ENCODE data around the gene DTNBP1. TPM values are rescaled to one million over a fixed set of nuclear protein-coding genes. Genes with fewer than 3 reads are reported as not detected.
A peak's percentile ranks its signal among the peaks of the same experiment; 100 is the strongest.

Gene DTNBP1
- total and polyA plus RNA-seq, 7 experiments from 2014 or later: 19.8 to 40.0 (median 27.4) TPM

GRCh38 chr6:15618685-15619084, 44.1 kb downstream of the DTNBP1 start:
- Mint-ChIP-seq H3K36me3 (peaks cover 7 to 32% (median 16%) of the 10 kb centered on the region in 5 donors), H3K4me3 (no peak overlapping the region), H3K4me1 (peaks cover 23 to 68% (median 52%) of the 10 kb centered on the region in 7 donors), H3K27me3 (no peaks in the 10 kb centered on the region), H3K27ac (no peak overlapping the region), H3K9me3 (no peaks in the 10 kb centered on the region)
- intact Hi-C loops (cut with micrococcal nuclease): no loop called here
- Histone ChIP-seq H3K9me3 (ENCODE audit: control insufficient read depth in 2 of 3, low read length in 3 of 3) (no peaks in the 10 kb centered on the region), H3K36me3 (ENCODE audit: control insufficient read depth in 2 of 3, insufficient read depth in 3 of 3, low read length in 3 of 3) (peaks cover 0 to 15% (median 0%) of the 10 kb centered on the region in 3 experiments), H3K4me1 (ENCODE audit: control insufficient read depth in 2 of 2, insufficient read depth in 2 of 2, low read length in 2 of 2) (no peaks in the 10 kb centered on the region), H3K27me3 (ENCODE audit: control insufficient read depth in 2 of 2, insufficient read depth in 2 of 2, low read length in 2 of 2) (no peaks in the 10 kb centered on the region), H3K4me3 (ENCODE audit: low read length) (no peak overlapping the region), H3K27ac (ENCODE audit: low read depth, low read length) (no peak overlapping the region)
- POLR2A ChIA-PET: interaction anchor here (0.6 kb wide), 1 partner anchor 1806 kb away, joined by 4 read pairs; no protein-coding TSS in a partner anchor
- ATAC-seq: no peak
- DNase-seq: no peak
- CTCF ChIA-PET: interaction anchor here (0.9 to 1.2 kb wide), 2 partner anchors 8 to 12 kb away, joined by 3 to 4 read pairs; no protein-coding TSS in a partner anchor

- no peak overlapping the region for H3K27ac ChIP-seq (ENCODE audit: low read depth, low read length)
- no peak overlapping the region for H3K4me3 ChIP-seq (ENCODE audit: low read length)
- Mint-ChIP-seq H3K36me3 (peaks cover 8 to 44% (median 30%) of the 10 kb centered on the region in 5 donors), H3K27ac (no peak overlapping the region), H3K4me1 (peaks cover 24 to 68% (median 55%) of the 10 kb centered on the region in 7 donors), H3K27me3 (no peaks in the 10 kb centered on the region), H3K4me3 (no peak overlapping the region), H3K9me3 (no peaks in the 10 kb centered on the region)
- ChIA-PET POLR2A (no interaction called here), CTCF (interaction anchor here (0.8 kb wide), 1 partner anchor 10 kb away, joined by 3 read pairs; no protein-coding TSS in a partner anchor)
- H3K27me3 ChIP-seq (ENCODE audit: control insufficient read depth in 2 of 2, insufficient read depth in 2 of 2, low read length in 2 of 2): no peaks in the 10 kb centered on the region
- intact Hi-C loops (cut with micrococcal nuclease): no loop called here
- H3K9me3 ChIP-seq (ENCODE audit: control insufficient read depth in 2 of 3, low read length in 3 of 3): no peaks in the 10 kb centered on the region
- ATAC-seq (no peak), DNase-seq (no peak)
- H3K4me1 ChIP-seq (ENCODE audit: control insufficient read depth in 2 of 2, insufficient read depth in 2 of 2, low read length in 2 of 2): no peaks in the 10 kb centered on the region
- peaks cover 0 to 16% (median 0%) of the 10 kb centered on the region in 3 experiments for H3K36me3 ChIP-seq (ENCODE audit: control insufficient read depth in 2 of 3, insufficient read depth in 3 of 3, low read length in 3 of 3)
Observed at GRCh38 chr6:15616261-15616660, 46.6 kb downstream of the DTNBP1 start.

- peaks cover 21 to 65% (median 52%) of the 10 kb centered on the region in 7 donors for H3K4me1 Mint-ChIP-seq
- no peak for DNase-seq
- H3K4me1 ChIP-seq (ENCODE audit: control insufficient read depth in 2 of 2, insufficient read depth in 2 of 2, low read length in 2 of 2): no peaks in the 10 kb centered on the region
- no peaks in the 10 kb centered on the region for H3K27me3 ChIP-seq (ENCODE audit: control insufficient read depth in 2 of 2, insufficient read depth in 2 of 2, low read length in 2 of 2)
- H3K9me3 Mint-ChIP-seq: no peaks in the 10 kb centered on the region
- H3K27ac ChIP-seq (ENCODE audit: low read depth, low read length): no peak overlapping the region
- intact Hi-C loops (cut with micrococcal nuclease): no loop called here
- H3K27me3 Mint-ChIP-seq: no peaks in the 10 kb centered on the region
- no peak overlapping the region for H3K4me3 ChIP-seq (ENCODE audit: low read length)
- ChIA-PET CTCF (interaction anchor here (0.8 kb wide), 1 partner anchor 11 kb away, joined by 3 read pairs; no protein-coding TSS in a partner anchor), POLR2A (no interaction called here)
- peaks cover 8 to 46% (median 32%) of the 10 kb centered on the region in 5 donors for H3K36me3 Mint-ChIP-seq
- ATAC-seq: no peak
- no peak overlapping the region for H3K27ac Mint-ChIP-seq
- peaks cover 0 to 16% (median 0%) of the 10 kb centered on the region in 3 experiments for H3K36me3 ChIP-seq (ENCODE audit: control insufficient read depth in 2 of 3, insufficient read depth in 3 of 3, low read length in 3 of 3)
- H3K4me3 Mint-ChIP-seq: no peak overlapping the region
- H3K9me3 ChIP-seq (ENCODE audit: control insufficient read depth in 2 of 3, low read length in 3 of 3): no peaks in the 10 kb centered on the region
Observed at GRCh38 chr6:15615802-15616201, 47.0 kb downstream of the DTNBP1 start.

GRCh38 chr6:15614277-15614676, 48.6 kb downstream of the DTNBP1 start:
- no peaks in the 10 kb centered on the region for H3K4me1 ChIP-seq (ENCODE audit: control insufficient read depth in 2 of 2, insufficient read depth in 2 of 2, low read length in 2 of 2)
- DNase-seq (no peak), ATAC-seq (no peak)
- ChIA-PET CTCF (no interaction called here), POLR2A (interaction anchor here (0.5 kb wide), 1 partner anchor 545 kb away, joined by 3 read pairs; no protein-coding TSS in a partner anchor)
- H3K9me3 ChIP-seq (ENCODE audit: control insufficient read depth in 2 of 3, low read length in 3 of 3): no peaks in the 10 kb centered on the region
- intact Hi-C loops (cut with micrococcal nuclease): no loop called here
- H3K27me3 Mint-ChIP-seq: no peaks in the 10 kb centered on the region
- no peaks in the 10 kb centered on the region for H3K9me3 Mint-ChIP-seq
- H3K27ac Mint-ChIP-seq: peak overlapping the region in 2 of 9 donors; percentile 29 to 52
- H3K27ac ChIP-seq (ENCODE audit: low read depth, low read length): no peak overlapping the region
- H3K36me3 Mint-ChIP-seq: peaks cover 8 to 60% (median 46%) of the 10 kb centered on the region in 5 donors
- no peak overlapping the region for H3K4me3 Mint-ChIP-seq
- H3K4me3 ChIP-seq (ENCODE audit: low read length): no peak overlapping the region
- H3K36me3 ChIP-seq (ENCODE audit: control insufficient read depth in 2 of 3, insufficient read depth in 3 of 3, low read length in 3 of 3): peaks cover 0 to 16% (median 0%) of the 10 kb centered on the region in 3 experiments
- H3K4me1 Mint-ChIP-seq: peaks cover 21 to 64% (median 49%) of the 10 kb centered on the region in 7 donors
- no peaks in the 10 kb centered on the region for H3K27me3 ChIP-seq (ENCODE audit: control insufficient read depth in 2 of 2, insufficient read depth in 2 of 2, low read length in 2 of 2)

- Mint-ChIP-seq H3K27me3 (no peaks in the 10 kb centered on the region), H3K4me3 (no peak overlapping the region), H3K27ac (peak overlapping the region in 1 of 9 donors; percentile 29), H3K9me3 (peaks cover 0 to 1% (median 0%) of the 10 kb centered on the region in 11 donors), H3K36me3 (peaks cover 4 to 74% (median 60%) of the 10 kb centered on the region in 5 donors), H3K4me1 (peaks cover 11 to 31% (median 23%) of the 10 kb centered on the region in 7 donors)
- no peaks in the 10 kb centered on the region for H3K27me3 ChIP-seq (ENCODE audit: control insufficient read depth in 2 of 2, insufficient read depth in 2 of 2, low read length in 2 of 2)
- no peak overlapping the region for H3K4me3 ChIP-seq (ENCODE audit: low read length)
- ChIA-PET POLR2A (interaction anchor here (0.6 kb wide), 1 partner anchor 12 kb away, joined by 3 read pairs; no protein-coding TSS in a partner anchor), CTCF (no interaction called here)
- no peaks in the 10 kb centered on the region for H3K4me1 ChIP-seq (ENCODE audit: control insufficient read depth in 2 of 2, insufficient read depth in 2 of 2, low read length in 2 of 2)
- no peaks in the 10 kb centered on the region for H3K36me3 ChIP-seq (ENCODE audit: control insufficient read depth in 2 of 3, insufficient read depth in 3 of 3, low read length in 3 of 3)
- no peak overlapping the region for H3K27ac ChIP-seq (ENCODE audit: low read depth, low read length)
- intact Hi-C loops (cut with micrococcal nuclease): no loop called here
- DNase-seq (no peak), ATAC-seq (no peak)
- H3K9me3 ChIP-seq (ENCODE audit: control insufficient read depth in 2 of 3, low read length in 3 of 3): no peaks in the 10 kb centered on the region
Observed at GRCh38 chr6:15608396-15608795, 54.4 kb downstream of the DTNBP1 start.

- DNase-seq (no peak), ATAC-seq (no peak)
- Histone ChIP-seq H3K9me3 (ENCODE audit: control insufficient read depth in 2 of 3, low read length in 3 of 3) (no peaks in the 10 kb centered on the region), H3K4me1 (ENCODE audit: control insufficient read depth in 2 of 2, insufficient read depth in 2 of 2, low read length in 2 of 2) (no peaks in the 10 kb centered on the region), H3K27ac (ENCODE audit: low read depth, low read length) (no peak overlapping the region), H3K4me3 (ENCODE audit: low read length) (no peak overlapping the region), H3K36me3 (ENCODE audit: control insufficient read depth in 2 of 3, insufficient read depth in 3 of 3, low read length in 3 of 3) (no peaks in the 10 kb centered on the region), H3K27me3 (ENCODE audit: control insufficient read depth in 2 of 2, insufficient read depth in 2 of 2, low read length in 2 of 2) (no peaks in the 10 kb centered on the region)
- H3K4me3 Mint-ChIP-seq: no peak overlapping the region
- no peak overlapping the region for H3K27ac Mint-ChIP-seq
- peaks cover 0 to 1% (median 0%) of the 10 kb centered on the region in 11 donors for H3K9me3 Mint-ChIP-seq
- ChIA-PET CTCF (no interaction called here), POLR2A (interaction anchor here (0.5 kb wide), 1 partner anchor 705 kb away, joined by 8 read pairs; no protein-coding TSS in a partner anchor)
- intact Hi-C loops (cut with micrococcal nuclease): no loop called here
- peaks cover 8 to 26% (median 24%) of the 10 kb centered on the region in 7 donors for H3K4me1 Mint-ChIP-seq
- H3K27me3 Mint-ChIP-seq: no peaks in the 10 kb centered on the region
- peaks cover 4 to 71% (median 57%) of the 10 kb centered on the region in 5 donors for H3K36me3 Mint-ChIP-seq
Observed at GRCh38 chr6:15607603-15608002, 55.2 kb downstream of the DTNBP1 start.

GRCh38 chr6:15606347-15606746, 56.5 kb downstream of the DTNBP1 start:
- peaks cover 4 to 68% (median 53%) of the 10 kb centered on the region in 5 donors for H3K36me3 Mint-ChIP-seq

More at GRCh38 chr6:15606347-15606746, 56.5 kb downstream of the DTNBP1 start:
- intact Hi-C loops (cut with micrococcal nuclease): no loop called here
- Mint-ChIP-seq H3K4me1 (peaks cover under 1 to 24% (median 18%) of the 10 kb centered on the region in 7 donors), H3K27ac (no peak overlapping the region), H3K9me3 (peaks cover 0 to 1% (median 0%) of the 10 kb centered on the region in 11 donors), H3K27me3 (no peaks in the 10 kb centered on the region), H3K4me3 (no peak overlapping the region)
- no peak overlapping the region for H3K27ac ChIP-seq (ENCODE audit: low read depth, low read length)
- POLR2A ChIA-PET: no interaction called here
- CTCF ChIA-PET: no interaction called here
- H3K4me3 ChIP-seq (ENCODE audit: low read length): no peak overlapping the region
- DNase-seq: no peak
- H3K36me3 ChIP-seq (ENCODE audit: control insufficient read depth in 2 of 3, insufficient read depth in 3 of 3, low read length in 3 of 3): no peaks in the 10 kb centered on the region
- no peaks in the 10 kb centered on the region for H3K4me1 ChIP-seq (ENCODE audit: control insufficient read depth in 2 of 2, insufficient read depth in 2 of 2, low read length in 2 of 2)
- H3K27me3 ChIP-seq (ENCODE audit: control insufficient read depth in 2 of 2, insufficient read depth in 2 of 2, low read length in 2 of 2): no peaks in the 10 kb centered on the region
- H3K9me3 ChIP-seq (ENCODE audit: control insufficient read depth in 2 of 3, low read length in 3 of 3): no peaks in the 10 kb centered on the region
- ATAC-seq: no peak
